Spinal cord (tissue), 10 donors: ENCODE data around the gene IZUMO1. TPM values are rescaled to one million over a fixed set of nuclear protein-coding genes. Genes with fewer than 3 reads are reported as not detected.
"Not testable (repeated sequence)": the region's sequence is repeated elsewhere in the genome, so short reads cannot be mapped to it uniquely, and the experiment has no call there.

Experiments
- DNase-seq, 6 donors: peaks; one replicate each; pipeline versions ENCODE4 v3.0.0 to v3.0.0-alpha.2; 2013 to 2015; ENCODE audit warnings: low spot score in 6 of 6, low read depth in 4 of 6
- H3K27ac ChIP-seq: one replicate; pipeline ENCODE4 v1.5.1; 2013; ENCODE audit warnings: low read depth, low read length, control low read depth
- H3K27me3 ChIP-seq: one replicate; pipeline ENCODE4 v1.6.1; 2013; ENCODE audit warnings: low read length; ENCODE audit not compliant: control insufficient read depth, insufficient read depth
- H3K36me3 ChIP-seq: one replicate; pipeline ENCODE4 v1.6.1; 2013; ENCODE audit warnings: low read length; ENCODE audit not compliant: control insufficient read depth, insufficient read depth
- H3K4me1 ChIP-seq: one replicate; pipeline ENCODE4 v1.6.1; 2013; ENCODE audit warnings: low read length; ENCODE audit not compliant: control insufficient read depth, insufficient read depth
- H3K4me3 ChIP-seq: one replicate; pipeline ENCODE4 v1.5.1; 2013; ENCODE audit warnings: low read depth, low read length, control low read depth
- H3K9me3 ChIP-seq: one replicate; pipeline ENCODE4 v1.6.1; 2013; ENCODE audit warnings: low read length; ENCODE audit not compliant: control insufficient read depth, insufficient read depth
- WGBS: methylation state at CpG from one replicate; pipeline ENCODE4 v1.1.5; 2013; ENCODE audit warnings: missing lambda C conversion rate; ENCODE audit not compliant: insufficient coverage; 5-methylcytosine and 5-hydroxymethylcytosine counted together
- polyA plus RNA-seq, 2 donors: library from polyadenylated mRNA; unstranded; fragments of 120-200 nt; gene quantifications; one replicate each; pipeline ENCODE4 v1.2.1, GENCODE V29; 2013; ENCODE audit not compliant: insufficient read length in 2 of 2
- total RNA-seq, 2 donors: library from RNA; depleted of rRNA in 1 of 2; stranded (reverse); fragments of 120-200 nt in 1 of 2; fragments of >200 nt in 1 of 2; gene quantifications; one replicate each; pipeline versions ENCODE4 v1.2.3 to v1.2.4, GENCODE V29; 2013 to 2014
- donor health status: healthy.

IZUMO1 gene
- total and polyA plus RNA-seq, 4 donors = 0.10 to 1.2 (median 0.41) TPM; not detected in 1

DNA sequence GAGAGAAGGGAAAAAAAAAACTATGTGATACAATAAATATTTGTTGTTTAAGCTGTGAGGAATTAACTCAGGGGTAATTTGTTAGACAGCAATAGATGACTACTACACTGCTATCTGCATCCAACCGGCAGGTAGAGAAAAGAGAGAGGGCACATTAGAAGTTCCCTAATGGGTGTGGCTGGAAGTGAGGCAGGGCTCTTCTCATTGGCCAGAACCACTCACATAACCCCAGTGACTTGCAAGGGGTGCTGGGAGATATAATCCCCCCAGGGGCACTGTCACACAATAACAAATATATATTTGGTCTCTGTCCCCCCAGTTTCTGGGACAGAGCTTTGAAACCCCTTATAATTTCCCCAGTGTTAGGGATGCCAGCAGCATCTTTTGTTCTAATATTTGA, 32.9 kb upstream of the IZUMO1 start:
- Histone ChIP-seq H3K27ac (no peak overlapping the region), H3K27me3 (no peaks in the 10 kb centered on the region), H3K9me3 (no peaks in the 10 kb centered on the region), H3K36me3 (no peaks in the 10 kb centered on the region), H3K4me3 (no peak overlapping the region), H3K4me1 (no peaks in the 10 kb centered on the region)
- no peak for DNase-seq
- WGBS = no CpG with 5 or more reads among the region's 1 CpG

DNA sequence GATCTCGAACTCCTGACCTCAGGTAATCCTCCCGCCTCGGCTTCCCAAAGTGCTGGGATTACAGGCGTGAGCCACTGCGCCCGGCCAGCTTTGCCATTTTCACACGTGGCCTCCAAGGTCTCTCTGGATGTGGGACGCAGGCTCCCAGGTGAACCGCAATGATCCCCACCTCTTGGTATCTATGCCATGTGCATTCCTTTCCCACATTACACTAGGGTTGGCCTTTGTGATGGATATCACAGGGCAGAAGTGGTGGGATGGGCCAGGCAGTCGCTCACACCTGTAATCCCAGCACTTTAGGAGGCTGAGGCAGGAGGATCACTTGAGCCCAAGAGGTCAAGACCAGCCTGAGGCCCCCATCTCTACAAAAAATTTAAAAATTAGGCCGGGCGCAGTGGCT, 31.0 kb upstream of the IZUMO1 start:
- Histone ChIP-seq H3K27ac (no peak overlapping the region), H3K36me3 (no peaks in the 10 kb centered on the region), H3K9me3 (no peaks in the 10 kb centered on the region), H3K4me1 (no peaks in the 10 kb centered on the region), H3K27me3 (no peaks in the 10 kb centered on the region), H3K4me3 (no peak overlapping the region)
- no peak for DNase-seq
- WGBS = 93% methylated on average over 8 of the region's 12 CpGs

DNA sequence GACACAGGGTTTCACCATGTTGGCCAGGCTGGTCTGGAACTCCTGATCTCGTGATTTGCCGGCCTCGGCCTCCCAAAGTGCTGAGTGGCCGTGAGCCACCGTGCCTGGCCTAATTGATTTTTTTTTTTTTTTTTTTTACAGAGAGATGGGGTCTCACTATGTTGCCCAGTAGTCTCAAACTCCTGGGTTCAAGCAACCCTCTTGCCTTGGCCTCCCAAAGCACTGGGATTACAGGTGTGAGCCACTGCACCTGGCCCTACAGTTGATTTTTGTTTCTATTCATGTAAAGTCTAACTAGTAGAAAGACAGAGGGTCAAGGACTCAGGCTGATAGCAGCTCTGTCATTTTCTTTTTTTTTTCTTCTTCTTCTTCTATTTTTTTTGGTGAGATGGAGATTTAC, 30.4 kb upstream of the IZUMO1 start:
- Histone ChIP-seq H3K4me1 (no peaks in the 10 kb centered on the region), H3K27me3 (no peaks in the 10 kb centered on the region), H3K4me3 (no peak overlapping the region), H3K27ac (no peak overlapping the region), H3K9me3 (no peaks in the 10 kb centered on the region), H3K36me3 (no peaks in the 10 kb centered on the region)
- no peak for DNase-seq
- no CpG with 5 or more reads among the region's 5 CpGs for WGBS

DNA sequence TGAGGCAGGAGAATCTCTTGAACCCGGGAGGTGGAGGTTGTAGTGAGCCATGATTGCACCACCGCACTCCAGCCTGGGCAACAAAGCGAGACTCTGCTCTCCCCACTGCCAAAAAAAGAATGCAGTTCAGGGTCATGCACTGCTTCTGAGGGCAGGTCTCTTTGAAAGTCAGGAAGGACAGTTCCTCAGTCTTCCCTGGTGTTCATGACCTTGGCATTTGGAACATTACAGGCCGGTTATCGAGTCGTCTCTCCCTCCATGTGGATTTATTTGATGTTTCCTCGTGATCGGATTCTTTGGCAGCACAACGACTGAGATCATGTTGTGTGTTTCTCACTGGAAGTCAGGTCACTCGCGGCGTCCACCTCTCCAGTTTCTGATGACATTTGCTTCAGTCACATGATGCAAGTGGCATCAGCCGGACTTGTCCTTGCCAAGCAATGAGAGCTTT, 25.8 kb upstream of the IZUMO1 start:
- Histone ChIP-seq H3K27me3 (no peaks in the 10 kb centered on the region), H3K36me3 (no peaks in the 10 kb centered on the region), H3K9me3 (no peaks in the 10 kb centered on the region), H3K4me3 (no peak overlapping the region), H3K27ac (no peak overlapping the region), H3K4me1 (no peaks in the 10 kb centered on the region)
- no peak for DNase-seq
- WGBS = 77% methylated on average over 8 of the region's 13 CpGs

DNA sequence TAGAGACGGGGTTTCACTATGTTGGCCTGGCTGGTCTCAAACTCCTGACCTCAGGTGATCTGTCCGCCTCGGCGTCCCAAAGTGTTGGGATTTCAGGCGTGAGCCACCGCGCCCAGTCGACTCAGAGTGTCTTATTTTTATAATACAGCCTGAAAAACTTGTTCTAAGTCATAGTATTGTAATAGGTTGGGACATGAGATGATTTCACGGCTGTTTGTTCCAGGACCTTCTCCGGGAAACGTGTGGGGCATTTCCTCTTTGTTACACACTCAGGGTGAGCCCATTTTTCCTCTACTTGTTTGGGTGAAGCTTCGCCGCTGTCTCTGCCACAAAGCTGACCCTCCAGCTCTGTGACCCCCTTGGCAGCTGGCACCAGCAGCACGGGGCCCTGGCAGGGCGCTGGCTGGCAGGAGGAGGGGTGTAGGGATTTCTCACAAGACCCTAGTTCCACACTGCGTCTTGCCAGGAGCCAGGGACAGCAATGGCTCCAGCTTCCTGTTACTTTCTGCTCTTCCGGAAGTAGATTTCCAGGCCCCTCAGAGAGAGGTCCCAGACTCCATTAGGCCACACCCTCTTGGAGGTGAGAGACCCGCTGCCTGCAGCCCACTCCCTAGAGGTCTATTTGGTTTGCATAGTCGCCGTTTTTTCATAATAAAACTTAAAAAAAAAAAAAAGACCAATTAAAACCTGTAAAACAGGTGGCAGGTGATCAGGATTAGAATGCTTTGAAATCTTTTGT, 24.2 kb upstream of the IZUMO1 start:
- Histone ChIP-seq H3K9me3 (no peaks in the 10 kb centered on the region), H3K36me3 (no peaks in the 10 kb centered on the region), H3K4me1 (no peaks in the 10 kb centered on the region), H3K4me3 (no peak overlapping the region), H3K27ac (no peak overlapping the region), H3K27me3 (no peaks in the 10 kb centered on the region)
- WGBS = 53% methylated on average over 7 of the region's 20 CpGs
- no peak for DNase-seq

DNA sequence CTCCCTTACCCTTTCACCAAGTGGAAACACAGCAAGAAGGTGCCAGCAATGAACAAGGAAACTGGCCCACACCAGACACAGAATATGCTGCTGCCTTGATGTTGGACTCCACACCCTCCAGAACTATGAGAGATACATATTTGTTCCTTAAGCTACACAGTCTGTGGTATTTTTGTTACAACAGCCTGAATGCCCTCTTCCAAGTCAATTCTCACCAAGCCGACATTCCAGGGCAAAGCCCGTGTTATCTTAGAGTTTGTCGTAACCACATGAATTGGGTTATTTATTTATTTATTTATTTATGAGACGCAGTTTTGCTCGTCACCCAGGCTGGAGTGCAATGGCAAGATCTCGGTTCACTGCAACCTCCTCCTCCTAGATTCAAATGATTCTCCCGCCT, 23.6 kb upstream of the IZUMO1 start:
- H3K4me3 ChIP-seq = no peak overlapping the region
- H3K27ac ChIP-seq = no peak overlapping the region
- no peaks in the 10 kb centered on the region for H3K4me1 ChIP-seq
- no CpG with 5 or more reads among the region's 7 CpGs for WGBS
- no peak for DNase-seq
- H3K27me3 ChIP-seq = no peaks in the 10 kb centered on the region
- H3K36me3 ChIP-seq = no peaks in the 10 kb centered on the region
- H3K9me3 ChIP-seq = no peaks in the 10 kb centered on the region

DNA sequence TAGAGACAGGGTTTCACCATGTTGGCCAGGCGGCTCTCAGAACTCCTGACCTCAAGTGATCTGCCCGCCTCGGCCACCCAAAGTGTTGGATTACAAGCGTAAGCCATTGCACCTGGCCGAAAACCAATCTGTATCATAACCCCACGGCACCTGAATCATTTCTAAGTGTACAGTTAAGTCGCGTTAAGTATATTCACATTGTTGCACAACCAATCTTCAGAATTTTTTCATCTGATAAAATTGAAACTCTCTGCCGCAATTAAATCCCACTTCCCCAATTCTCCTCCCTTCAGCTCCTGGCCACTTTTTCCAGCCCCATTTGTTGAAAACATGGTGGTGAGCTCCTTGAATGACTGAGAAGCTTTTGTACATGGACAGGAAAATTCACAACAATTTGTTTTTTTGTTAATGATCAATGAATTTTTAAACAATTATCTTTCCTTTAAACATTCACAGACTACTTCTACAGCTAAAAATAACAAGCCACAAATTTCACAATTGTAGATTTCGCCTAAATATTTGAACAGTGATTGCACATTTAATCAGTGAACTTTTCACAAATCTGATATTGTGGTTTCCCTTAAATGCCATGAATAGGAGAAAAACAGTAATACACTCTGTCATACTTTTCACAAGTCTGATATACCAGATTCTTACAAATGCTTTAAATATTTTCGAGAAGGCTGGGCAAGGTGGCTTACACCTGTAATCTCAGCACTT, 22.4 kb upstream of the IZUMO1 start:
- WGBS = 85% methylated on average over 8 of the region's 11 CpGs
- no peaks in the 10 kb centered on the region for H3K4me1 ChIP-seq
- H3K27ac ChIP-seq = no peak overlapping the region

DNA sequence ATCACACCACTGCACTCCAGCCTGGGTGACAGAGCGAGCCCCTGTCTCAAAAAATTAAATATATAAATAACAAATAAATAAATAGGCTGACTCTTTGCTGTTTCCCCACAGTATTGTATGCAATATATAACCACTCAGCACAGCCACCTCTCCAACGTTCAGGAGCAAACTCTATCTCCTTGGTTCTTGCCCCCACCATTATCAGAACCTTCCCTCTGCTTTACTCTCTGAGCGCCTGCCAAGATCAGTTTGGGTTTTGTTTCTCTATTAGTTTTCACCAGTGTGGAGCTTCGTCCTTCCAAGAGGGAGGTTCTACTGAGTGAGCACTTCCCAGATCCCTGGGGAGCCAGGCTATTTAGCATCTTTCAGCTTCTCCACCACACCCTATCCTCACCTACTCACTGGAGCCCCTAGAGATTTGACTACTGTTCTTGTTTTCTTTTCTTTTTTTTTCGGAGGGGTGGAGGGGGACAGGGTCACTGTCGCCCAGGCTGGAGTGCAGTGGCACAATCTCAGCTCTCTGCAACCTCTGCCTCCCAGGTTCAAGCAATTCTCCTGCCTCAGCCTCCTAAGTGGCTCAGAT, 21.6 kb upstream of the IZUMO1 start:
- not testable (repeated sequence) for H3K27ac ChIP-seq, DNase-seq, H3K4me3 ChIP-seq, H3K9me3 ChIP-seq, H3K4me1 ChIP-seq, H3K36me3 ChIP-seq, H3K27me3 ChIP-seq
- no CpG with 5 or more reads among the region's 6 CpGs for WGBS

More for the DNA sequence above, 22.4 kb upstream of the IZUMO1 start:
- no peak for DNase-seq
- no peaks in the 10 kb centered on the region for H3K9me3 ChIP-seq
- no peaks in the 10 kb centered on the region for H3K27me3 ChIP-seq
- H3K4me3 ChIP-seq = no peak overlapping the region
- no peaks in the 10 kb centered on the region for H3K36me3 ChIP-seq

DNA sequence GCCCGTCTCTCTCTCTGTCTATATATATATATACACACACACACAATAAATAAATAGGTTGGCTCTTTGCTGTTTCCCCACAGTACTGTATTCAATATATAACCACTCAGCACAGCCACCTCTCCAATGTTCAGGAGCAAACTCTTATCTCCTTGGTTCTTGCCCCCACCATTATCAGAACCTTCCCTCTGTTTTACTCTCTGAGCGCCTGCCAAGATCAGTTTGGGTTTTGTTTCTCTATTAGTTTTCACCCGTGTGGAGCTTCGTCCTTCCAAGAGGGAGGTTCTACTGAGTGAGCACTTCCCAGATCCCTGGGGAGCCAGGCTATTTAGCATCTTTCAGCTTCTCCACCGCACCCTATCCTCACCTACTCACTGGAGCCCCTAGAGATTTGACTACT, 19.1 kb upstream of the IZUMO1 start:
- not testable (repeated sequence) for H3K9me3 ChIP-seq, DNase-seq, H3K27me3 ChIP-seq, H3K4me1 ChIP-seq, H3K36me3 ChIP-seq, H3K27ac ChIP-seq, H3K4me3 ChIP-seq
- no CpG with 5 or more reads among the region's 5 CpGs for WGBS
